Glomerular visceral epithelial cell (primary cell): ENCODE results near the gene ZNRF4.

ENCODE experiments used
- DNase-seq: peaks from one replicate; pipeline ENCODE4 v3.0.0-alpha.2; 2016; ENCODE audit errors: extremely low spot score

ZNRF4 gene

GRCh38 chr19:5443723-5444122 is 11.5 kb upstream of the ZNRF4 start:
- no peak for DNase-seq

GRCh38 chr19:5444431-5444830 is 10.8 kb upstream of the ZNRF4 start:
- no peak for DNase-seq

- DNase-seq: no peak
Observed at GRCh38 chr19:5445071-5445470, 10.1 kb upstream of the ZNRF4 start.

GRCh38 chr19:5445561-5446055 is 9.6 kb upstream of the ZNRF4 start:
- DNase-seq: no peak

- DNase-seq: no peak
Observed at GRCh38 chr19:5447700-5448311, 7.4 kb upstream of the ZNRF4 start.

- no peak for DNase-seq
Observed at GRCh38 chr19:5448374-5448773, 6.8 kb upstream of the ZNRF4 start.

- DNase-seq: no peak
Observed at GRCh38 chr19:5450482-5451126, 4.6 kb upstream of the ZNRF4 start.

- no peak for DNase-seq
Observed at GRCh38 chr19:5451494-5451893, 3.7 kb upstream of the ZNRF4 start.

GRCh38 chr19:5452594-5453565 is 2.3 kb upstream of the ZNRF4 start:
- no peak for DNase-seq

GRCh38 chr19:5454743-5455142 is 474 bp upstream of the ZNRF4 start:
- DNase-seq: no peak

- no peak for DNase-seq
Observed at GRCh38 chr19:5456130-5456840, 1.1 kb downstream of the ZNRF4 start.

- no peak for DNase-seq
Observed at GRCh38 chr19:5456841-5457200, 1.6 kb downstream of the ZNRF4 start.

- no peak for DNase-seq
Observed at GRCh38 chr19:5457709-5458108, 2.5 kb downstream of the ZNRF4 start.

GRCh38 chr19:5458420-5458819 is 3.2 kb downstream of the ZNRF4 start:
- no peak for DNase-seq

GRCh38 chr19:5459360-5459759 is 4.1 kb downstream of the ZNRF4 start:
- DNase-seq: no peak

- DNase-seq: no peak
Observed at GRCh38 chr19:5460748-5461147, 5.5 kb downstream of the ZNRF4 start.

GRCh38 chr19:5463959-5464358 is 8.7 kb downstream of the ZNRF4 start:
- DNase-seq: no peak

- DNase-seq: no peak
Observed at GRCh38 chr19:5466072-5466471, 10.9 kb downstream of the ZNRF4 start.

- no peak for DNase-seq
Observed at GRCh38 chr19:5466814-5467291, 11.6 kb downstream of the ZNRF4 start.

GRCh38 chr19:5470264-5470671 is 15.1 kb downstream of the ZNRF4 start:
- DNase-seq: no peak

GRCh38 chr19:5472286-5472685 is 17.1 kb downstream of the ZNRF4 start:
- no peak for DNase-seq

- no peak for DNase-seq
Observed at GRCh38 chr19:5473646-5474045, 18.4 kb downstream of the ZNRF4 start.
